ENCODE measurements around the gene HMGB4. TPM values are rescaled to one million over a fixed set of nuclear protein-coding genes. Genes with fewer than 3 reads are reported as not detected.

The HMGB4 gene
- polyA plus RNA-seq, 2 of the 4 experiments (the other 2 are of a cell fraction) = not detected

- ChIA-PET POLR2A (no interaction called here), CTCF (no interaction called here)
- Histone ChIP-seq H3K4me1 (no peaks in the 10 kb centered on the region), H3K4me2 (no peak overlapping the region), H3K9me3 (no peaks in the 10 kb centered on the region), H3K4me3 (no peak overlapping the region), H3K27ac (no peak overlapping the region)
- 14% methylated on average over 4 of the region's 5 CpGs for WGBS (ENCODE audit: missing lambda C conversion rate)
- FAIRE-seq = no peak
- no peak for ATAC-seq
- TF ChIP-seq EHMT2 (IDR thresholded peaks at IDR 0.05; ENCODE audit: low read depth) (no peak), KDM1A (IDR thresholded peaks at IDR 0.05; ENCODE audit: low read depth) (no peak), TFCP2L1 (CRISPR knock-in tag; IDR thresholded peaks at IDR 0.05) (no peak), E2F6 (IDR thresholded peaks at IDR 0.05; ENCODE audit: borderline replicate concordance, low read depth) (no peak), ZC3H11A (IDR thresholded peaks at IDR 0.05) (no peak)
- DNase-seq (ENCODE audit: low read depth in 1 of 2, low spot score in 1 of 2) = no peak
Observed at GRCh38 chr1:33828059-33828458, 35.8 kb upstream of the HMGB4 start.

GRCh38 chr1:33828654-33829053 lies 35.2 kb upstream of the HMGB4 start:
- DNase-seq (ENCODE audit: low read depth in 1 of 2, low spot score in 1 of 2) (no peak), FAIRE-seq (no peak), ATAC-seq (no peak)
- Histone ChIP-seq H3K4me2 (no peak overlapping the region), H3K4me3 (no peak overlapping the region), H3K9me3 (no peaks in the 10 kb centered on the region), H3K4me1 (no peaks in the 10 kb centered on the region), H3K27ac (no peak overlapping the region)
- 19% methylated on average over 5 of the region's 5 CpGs for WGBS (ENCODE audit: missing lambda C conversion rate)
- TF ChIP-seq ZC3H11A (IDR thresholded peaks at IDR 0.05) = no peak
- no peak for TF ChIP-seq HDAC2 (IDR thresholded peaks at IDR 0.05)
- TF ChIP-seq RCOR1 (IDR thresholded peaks at IDR 0.05; ENCODE audit: low read depth, low read length) = no peak
- TF ChIP-seq REST (IDR thresholded peaks at IDR 0.05) = no peak
- no peak for TF ChIP-seq PHF8 (IDR thresholded peaks at IDR 0.05; ENCODE audit: borderline replicate concordance, low read depth)
- no peak for TF ChIP-seq HMGXB4 (CRISPR knock-in tag; IDR thresholded peaks at IDR 0.05; ENCODE audit: borderline replicate concordance)
- TF ChIP-seq PBX3 (IDR thresholded peaks at IDR 0.05) = no peak
- no peak for TF ChIP-seq GATA3 (IDR thresholded peaks at IDR 0.05; ENCODE audit: borderline replicate concordance)
- TF ChIP-seq POLR2A (IDR thresholded peaks at IDR 0.05; ENCODE audit: low read length) = no peak
- no peak for TF ChIP-seq MYC (IDR thresholded peaks at IDR 0.05; ENCODE audit: borderline replicate concordance, low read length)
- TF ChIP-seq FOSL2 (IDR thresholded peaks at IDR 0.05) = no peak
- no peak for TF ChIP-seq FOSL2 (CRISPR knock-in tag; IDR thresholded peaks at IDR 0.05)
- TF ChIP-seq TFCP2L1 (CRISPR knock-in tag; IDR thresholded peaks at IDR 0.05) = no peak
- ChIA-PET CTCF (interaction anchor here (0.9 kb wide), 1 partner anchor 11 kb away, joined by 5 read pairs; no protein-coding TSS in a partner anchor), POLR2A (no interaction called here)

GRCh38 chr1:33836911-33837310 lies 27.0 kb upstream of the HMGB4 start:
- no peak for TF ChIP-seq ESRRA (IDR thresholded peaks at IDR 0.05; ENCODE audit: borderline replicate concordance, low read length)
- no peak for TF ChIP-seq HOXA7 (CRISPR knock-in tag; IDR thresholded peaks at IDR 0.05)
- no peak for TF ChIP-seq FOSB (CRISPR knock-in tag; IDR thresholded peaks at IDR 0.05)
- no peak for TF ChIP-seq RFX5 (IDR thresholded peaks at IDR 0.05)
- no peak for TF ChIP-seq SMC3 (IDR thresholded peaks at IDR 0.05)
- no peak for TF ChIP-seq NR3C1 (IDR thresholded peaks at IDR 0.05)
- no peak for TF ChIP-seq KDM5A (IDR thresholded peaks at IDR 0.05)
- TF ChIP-seq CHD4 (IDR thresholded peaks at IDR 0.05; ENCODE audit: borderline replicate concordance) = no peak
- TF ChIP-seq FOXS1 (CRISPR knock-in tag; IDR thresholded peaks at IDR 0.05) = no peak
- no peak for TF ChIP-seq HDAC2 (IDR thresholded peaks at IDR 0.05)
- no peak for TF ChIP-seq MAFK (IDR thresholded peaks at IDR 0.05; ENCODE audit: partially characterized antibody)
- no peak for TF ChIP-seq KDM1A (IDR thresholded peaks at IDR 0.05; ENCODE audit: low read depth)
- 75% methylated on average over 4 of the region's 4 CpGs for WGBS (ENCODE audit: missing lambda C conversion rate)
- FAIRE-seq (no peak), ATAC-seq (no peak), DNase-seq (ENCODE audit: low read depth in 1 of 2, low spot score in 1 of 2) (no peak)
- no peak overlapping the region for H3K4me2 ChIP-seq
- H3K27ac ChIP-seq = no peak overlapping the region
- POLR2A ChIA-PET = no interaction called here
- H3K9me3 ChIP-seq = no peaks in the 10 kb centered on the region
- CTCF ChIA-PET = no interaction called here
- no peak overlapping the region for H3K4me3 ChIP-seq
- no peaks in the 10 kb centered on the region for H3K4me1 ChIP-seq

Data from A549 (cell line).